ENCODE measurements around the gene RSPO4. TPM values are rescaled to one million over a fixed set of nuclear protein-coding genes. Genes with fewer than 3 reads are reported as not detected.

The RSPO4 gene
- polyA plus RNA-seq, 1 donor (not counting 4 experiments of a cell fraction or from before 2014, with no cell fraction given), result not detected

GRCh38 chr20:967796-968742 is 34.0 kb downstream of the RSPO4 start:
- Histone ChIP-seq H3K4me2 (ENCODE audit: control insufficient read depth, extremely low read depth, insufficient read depth, low read depth, low read length) (no peak overlapping the region), H4K20me1 (ENCODE audit: control insufficient read depth, extremely low read depth, insufficient read depth, low read length) (no peaks in the 10 kb centered on the region), H3K27me3 (ENCODE audit: control insufficient read depth, extremely low read depth, insufficient read depth, low read length) (peaks cover 16% of the 10 kb centered on the region), H3K79me2 (ENCODE audit: control insufficient read depth, insufficient read depth, low read length) (no peaks in the 10 kb centered on the region), H3K36me3 (ENCODE audit: control insufficient read depth in 2 of 2, extremely low read depth in 1 of 2, insufficient read depth in 2 of 2, low read length in 2 of 2) (no peaks in the 10 kb centered on the region), H3K9ac (ENCODE audit: control insufficient read depth, extremely low read depth, insufficient read depth, low read length) (no peak overlapping the region), H3K4me3 (ENCODE audit: control insufficient read depth in 2 of 3, extremely low read depth in 1 of 3, insufficient read depth in 2 of 3, low read depth in 1 of 3, low read length in 3 of 3) (no peak overlapping the region), H3K9me1 (ENCODE audit: control insufficient read depth, extremely low read depth, insufficient read depth, low read length) (no peaks in the 10 kb centered on the region), H2AFZ (ENCODE audit: control insufficient read depth, low read length) (no peak overlapping the region), H3K4me1 (ENCODE audit: control insufficient read depth, extremely low read depth, insufficient read depth, low read length) (no peaks in the 10 kb centered on the region), H3K27ac (ENCODE audit: control insufficient read depth, insufficient read depth, low read length) (no peak overlapping the region), H3K9me3 (ENCODE audit: control insufficient read depth, low read depth, low read length) (no peaks in the 10 kb centered on the region)
- FAIRE-seq (no peak), DNase-seq (ENCODE audit: low read depth, low spot score) (no peak)
- no peak for TF ChIP-seq EZH2 (IDR thresholded peaks at IDR 0.05; ENCODE audit: low read length)
- TF ChIP-seq CTCF (optimal IDR thresholded peaks at IDR 0.05 in 1 of 3, IDR thresholded peaks at IDR 0.05 in 1 of 3, conservative IDR thresholded peaks at IDR 0.05 in 1 of 3; ENCODE audit: extremely low read depth in 1 of 3, insufficient read depth in 2 of 3, low read length in 3 of 3), result no peak
- dilution Hi-C loops (cut with MboI; ENCODE audit: extremely low pct_ligation_motif_present, low sequenced_read_pairs), result no loop called here

GRCh38 chr20:965956-966355 is 36.2 kb downstream of the RSPO4 start:
- no peak overlapping the region for H3K4me3 ChIP-seq (ENCODE audit: control insufficient read depth in 2 of 3, extremely low read depth in 1 of 3, insufficient read depth in 2 of 3, low read depth in 1 of 3, low read length in 3 of 3)
- no peak overlapping the region for H3K9ac ChIP-seq (ENCODE audit: control insufficient read depth, extremely low read depth, insufficient read depth, low read length)
- H2AFZ ChIP-seq (ENCODE audit: control insufficient read depth, low read length), result no peak overlapping the region
- no peaks in the 10 kb centered on the region for H3K4me1 ChIP-seq (ENCODE audit: control insufficient read depth, extremely low read depth, insufficient read depth, low read length)
- H3K9me3 ChIP-seq (ENCODE audit: control insufficient read depth, low read depth, low read length), result no peaks in the 10 kb centered on the region
- dilution Hi-C loops (cut with MboI; ENCODE audit: extremely low pct_ligation_motif_present, low sequenced_read_pairs), result no loop called here
- TF ChIP-seq CTCF (optimal IDR thresholded peaks at IDR 0.05 in 1 of 3, IDR thresholded peaks at IDR 0.05 in 1 of 3, conservative IDR thresholded peaks at IDR 0.05 in 1 of 3; ENCODE audit: extremely low read depth in 1 of 3, insufficient read depth in 2 of 3, low read length in 3 of 3) (no peak), EZH2 (IDR thresholded peaks at IDR 0.05; ENCODE audit: low read length) (no peak)
- H4K20me1 ChIP-seq (ENCODE audit: control insufficient read depth, extremely low read depth, insufficient read depth, low read length), result no peaks in the 10 kb centered on the region
- H3K27ac ChIP-seq (ENCODE audit: control insufficient read depth, insufficient read depth, low read length), result no peak overlapping the region
- H3K79me2 ChIP-seq (ENCODE audit: control insufficient read depth, insufficient read depth, low read length), result no peaks in the 10 kb centered on the region
- no peak overlapping the region for H3K4me2 ChIP-seq (ENCODE audit: control insufficient read depth, extremely low read depth, insufficient read depth, low read depth, low read length)
- no peaks in the 10 kb centered on the region for H3K36me3 ChIP-seq (ENCODE audit: control insufficient read depth in 2 of 2, extremely low read depth in 1 of 2, insufficient read depth in 2 of 2, low read length in 2 of 2)
- DNase-seq (ENCODE audit: low read depth, low spot score), result no peak
- no peaks in the 10 kb centered on the region for H3K9me1 ChIP-seq (ENCODE audit: control insufficient read depth, extremely low read depth, insufficient read depth, low read length)
- FAIRE-seq, result no peak
- H3K27me3 ChIP-seq (ENCODE audit: control insufficient read depth, extremely low read depth, insufficient read depth, low read length), result peaks cover 16% of the 10 kb centered on the region

Measured in keratinocyte (primary cell).